ENCODE data around the gene RAPGEF4.

The RAPGEF4 gene

DNA sequence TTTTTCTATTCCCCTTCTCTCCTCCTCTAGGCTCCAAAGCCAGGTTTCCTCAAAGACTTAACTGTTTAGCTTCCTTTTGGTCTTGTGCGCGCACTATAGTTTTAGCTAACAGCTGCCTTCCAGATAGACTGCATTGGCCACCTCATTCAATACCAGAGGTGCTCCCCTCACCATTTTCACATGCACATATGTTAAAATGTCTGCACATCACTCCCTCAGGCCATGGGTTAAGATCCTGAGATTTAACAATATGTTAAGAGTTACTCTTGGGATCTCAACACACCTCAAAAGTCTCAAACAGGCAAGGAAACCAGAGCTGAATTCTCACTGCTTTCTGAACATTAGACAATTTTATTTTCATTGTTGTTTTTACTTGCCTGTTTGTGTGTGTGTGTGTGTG, 259.2 kb downstream of the RAPGEF4 start:
- DNase-seq (ENCODE audit: low read depth): no peak
- TF ChIP-seq, protein P1, sequence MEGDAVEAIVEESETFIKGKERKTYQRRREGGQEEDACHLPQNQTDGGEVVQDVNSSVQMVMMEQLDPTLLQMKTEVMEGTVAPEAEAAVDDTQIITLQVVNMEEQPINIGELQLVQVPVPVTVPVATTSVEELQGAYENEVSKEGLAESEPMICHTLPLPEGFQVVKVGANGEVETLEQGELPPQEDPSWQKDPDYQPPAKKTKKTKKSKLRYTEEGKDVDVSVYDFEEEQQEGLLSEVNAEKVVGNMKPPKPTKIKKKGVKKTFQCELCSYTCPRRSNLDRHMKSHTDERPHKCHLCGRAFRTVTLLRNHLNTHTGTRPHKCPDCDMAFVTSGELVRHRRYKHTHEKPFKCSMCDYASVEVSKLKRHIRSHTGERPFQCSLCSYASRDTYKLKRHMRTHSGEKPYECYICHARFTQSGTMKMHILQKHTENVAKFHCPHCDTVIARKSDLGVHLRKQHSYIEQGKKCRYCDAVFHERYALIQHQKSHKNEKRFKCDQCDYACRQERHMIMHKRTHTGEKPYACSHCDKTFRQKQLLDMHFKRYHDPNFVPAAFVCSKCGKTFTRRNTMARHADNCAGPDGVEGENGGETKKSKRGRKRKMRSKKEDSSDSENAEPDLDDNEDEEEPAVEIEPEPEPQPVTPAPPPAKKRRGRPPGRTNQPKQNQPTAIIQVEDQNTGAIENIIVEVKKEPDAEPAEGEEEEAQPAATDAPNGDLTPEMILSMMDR (IDR thresholded peaks at IDR 0.05; ENCODE audit: insufficient read depth, low read depth, low read length, missing control alignments): no peak
- H3K4me3 ChIP-seq (ENCODE audit: low read length): no peak overlapping the region

DNA sequence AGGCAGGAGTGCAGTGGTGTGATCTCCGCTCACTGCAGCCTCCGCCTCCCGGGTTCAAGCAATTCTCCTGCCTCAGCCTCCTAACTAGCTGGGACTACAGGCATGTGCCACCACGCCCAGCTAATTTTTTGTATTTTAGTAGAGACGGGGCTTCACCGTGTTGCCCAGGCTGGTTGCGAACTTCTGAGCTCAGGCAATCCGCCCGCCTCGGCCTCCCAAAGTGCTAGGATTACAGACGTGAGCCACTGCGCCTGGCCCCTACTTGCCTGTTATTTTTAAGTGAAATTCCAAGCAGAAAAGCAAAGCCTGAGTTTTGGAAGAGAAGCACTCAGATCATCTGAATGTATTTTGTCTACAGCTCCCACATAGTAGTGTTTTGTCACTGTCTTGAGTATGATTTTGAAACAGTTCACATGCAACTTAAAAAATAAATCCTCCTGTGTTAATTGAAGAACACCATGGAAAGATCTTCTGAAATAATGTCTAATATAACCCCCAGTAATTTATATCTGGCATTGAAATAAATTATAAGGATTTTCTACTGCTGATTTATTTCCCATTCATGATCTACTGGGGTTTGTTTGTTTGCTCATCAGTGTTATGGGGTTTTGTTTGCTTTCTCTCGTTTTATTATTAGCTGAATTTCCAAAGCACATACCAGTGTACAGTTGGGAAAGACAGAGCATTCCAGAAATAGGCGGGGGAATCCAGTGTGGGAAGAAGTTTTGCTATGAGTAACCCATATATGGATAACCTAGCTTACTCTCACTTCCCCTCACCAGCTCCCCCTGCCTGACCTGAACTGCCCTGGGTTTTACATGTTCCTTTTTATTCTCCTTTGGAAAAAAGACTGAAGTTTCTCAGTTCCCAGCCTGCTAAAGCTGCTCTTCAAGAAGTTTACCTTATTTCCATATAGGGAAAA, 259.9 kb downstream of the RAPGEF4 start:
- H3K4me3 ChIP-seq (ENCODE audit: low read length): no peak overlapping the region
- DNase-seq (ENCODE audit: low read depth): peak; percentile 93
- TF ChIP-seq, protein P1 (IDR thresholded peaks at IDR 0.05; ENCODE audit: insufficient read depth, low read depth, low read length, missing control alignments): peak; percentile 25

DNA sequence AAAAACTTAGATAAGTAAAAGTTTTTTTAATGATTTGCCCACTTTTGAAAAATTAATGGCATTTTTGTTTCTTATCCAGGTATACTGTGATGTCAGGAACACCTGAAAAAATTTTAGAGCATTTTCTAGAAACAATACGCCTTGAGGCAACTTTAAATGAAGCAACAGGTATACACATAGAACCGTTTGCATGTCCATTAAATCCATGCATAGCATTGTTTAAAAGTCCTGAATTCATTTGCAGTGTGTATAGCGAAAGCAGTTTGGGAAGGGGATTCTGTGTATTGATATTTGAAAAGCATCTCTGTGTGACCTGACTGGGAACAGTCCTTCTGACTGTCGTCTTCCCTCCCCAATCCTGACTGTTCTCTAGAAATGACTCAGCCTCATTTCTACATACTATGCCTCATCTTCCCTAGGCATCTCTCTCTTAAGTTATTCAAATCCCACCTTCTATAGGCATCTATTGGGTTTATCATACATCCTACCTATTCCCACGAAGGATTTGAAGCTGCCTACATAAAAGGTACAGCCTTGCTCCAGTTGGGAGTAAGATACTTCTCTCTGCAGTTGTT, 260.8 kb downstream of the RAPGEF4 start:
- DNase-seq (ENCODE audit: low read depth): peak; percentile 81
- H3K4me3 ChIP-seq (ENCODE audit: low read length): no peak overlapping the region
- TF ChIP-seq, protein P1 (IDR thresholded peaks at IDR 0.05; ENCODE audit: insufficient read depth, low read depth, low read length, missing control alignments): no peak

DNA sequence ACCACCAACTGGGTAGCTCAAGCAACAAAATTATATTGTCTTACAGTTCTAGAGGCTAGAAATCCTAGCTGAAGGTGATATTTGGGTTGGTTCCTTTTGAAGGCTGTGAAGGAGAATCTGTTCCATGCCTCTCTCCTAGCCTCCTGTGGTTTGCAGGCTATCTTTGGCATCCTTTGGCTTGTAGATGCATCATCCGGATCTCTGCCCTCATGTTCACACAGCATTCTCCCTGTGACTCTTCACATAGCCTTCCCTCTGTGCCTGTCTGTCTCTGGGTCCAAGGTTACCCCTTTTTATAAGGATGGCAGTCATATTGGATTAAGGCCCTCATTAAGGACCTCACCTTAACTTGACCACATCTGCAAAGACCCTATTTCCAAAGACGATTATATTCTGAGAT, 261.4 kb downstream of the RAPGEF4 start:
- DNase-seq (ENCODE audit: low read depth): no peak
- H3K4me3 ChIP-seq (ENCODE audit: low read length): no peak overlapping the region
- TF ChIP-seq, protein P1 (IDR thresholded peaks at IDR 0.05; ENCODE audit: insufficient read depth, low read depth, low read length, missing control alignments): no peak

DNA sequence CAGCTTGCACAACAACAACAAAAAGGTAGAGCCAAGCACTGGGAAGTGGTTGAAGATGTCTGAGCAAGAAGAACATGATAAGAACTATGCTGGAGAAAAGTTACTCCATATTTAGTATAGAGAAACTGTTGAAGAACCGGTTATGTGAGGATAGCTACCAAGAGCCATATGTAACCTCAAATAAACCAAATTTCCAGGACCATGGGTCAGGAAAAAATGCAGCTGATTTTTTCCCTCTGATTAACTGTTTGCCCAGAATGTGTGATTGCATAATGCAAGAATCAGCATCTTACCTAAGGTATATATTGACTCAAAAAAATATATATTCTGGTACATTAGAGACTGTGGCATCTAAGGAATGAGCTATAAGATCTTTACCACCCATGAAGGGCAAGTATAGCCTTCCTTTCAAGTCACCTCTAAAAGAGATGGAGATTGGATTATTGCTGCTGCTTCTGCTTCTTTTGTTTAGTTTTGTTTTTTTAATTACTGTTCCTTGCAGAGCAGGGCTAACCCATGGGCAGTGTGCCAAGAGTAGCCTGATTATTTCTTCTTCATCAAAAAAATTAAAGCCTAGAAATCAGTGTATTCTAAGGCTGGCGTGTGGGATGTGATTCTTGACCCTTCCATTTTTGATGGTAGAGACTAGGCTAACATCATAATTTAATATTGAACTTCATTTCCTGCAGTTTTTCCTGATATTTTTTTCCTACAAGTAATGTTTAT, 263.1 kb downstream of the RAPGEF4 start:
- DNase-seq (ENCODE audit: low read depth): peak; percentile 90
- TF ChIP-seq, protein P1 (IDR thresholded peaks at IDR 0.05; ENCODE audit: insufficient read depth, low read depth, low read length, missing control alignments): no peak
- H3K4me3 ChIP-seq (ENCODE audit: low read length): no peak overlapping the region

DNA sequence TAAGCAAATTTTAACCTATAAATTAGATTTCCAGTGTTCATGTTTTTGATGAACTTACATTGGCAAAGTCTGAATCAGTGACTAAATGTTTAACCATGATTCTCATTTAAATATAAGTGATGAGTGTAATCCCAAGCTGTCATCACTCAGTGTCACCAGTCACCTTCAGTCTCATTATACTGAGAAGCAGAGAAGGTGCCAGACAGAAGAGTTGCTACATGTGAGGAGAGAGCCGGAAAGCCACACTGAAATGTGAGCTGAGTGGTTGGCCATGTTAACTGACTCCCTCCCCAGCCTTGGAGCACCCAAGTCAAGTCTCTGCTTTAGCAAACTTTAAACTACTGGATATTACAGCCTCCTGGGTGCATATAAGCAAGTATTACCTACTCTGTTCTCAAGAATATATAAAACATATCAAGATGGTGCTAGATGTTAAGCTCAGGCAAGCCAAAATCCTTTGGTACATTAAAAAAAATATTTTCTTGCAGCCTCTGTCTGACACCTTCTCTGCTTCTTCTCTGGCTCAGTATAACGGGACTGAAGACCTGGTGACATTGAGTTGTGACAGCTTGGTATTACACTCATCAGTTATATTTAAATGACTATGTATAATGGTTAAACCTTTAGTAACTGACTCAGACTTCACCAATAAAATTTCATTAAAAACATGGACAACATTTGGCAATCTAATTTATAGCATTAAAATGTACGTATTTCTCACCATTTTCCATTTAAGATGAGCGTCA, 264.2 kb downstream of the RAPGEF4 start:
- peak; percentile 60 for DNase-seq (ENCODE audit: low read depth)
- no peak overlapping the region for H3K4me3 ChIP-seq (ENCODE audit: low read length)
- TF ChIP-seq, protein P1 (IDR thresholded peaks at IDR 0.05; ENCODE audit: insufficient read depth, low read depth, low read length, missing control alignments): no peak

All from epithelial cell of esophagus (primary cell).